T47D (cell line): ENCODE data around the gene NKX2-4.

Experiments used
- DNase-seq, 2 experiments: peaks; one replicate each; pipeline versions ENCODE4 v3.0.0 to v3.0.0-alpha.2; 2011 to 2012; ENCODE audit warnings: low read depth in 1 of 2, low spot score in 1 of 2
- JUND ChIP-seq: IDR thresholded peaks from 2 replicates; pipeline ENCODE4 v1.6.1; 2012; ENCODE audit warnings: low read depth
- in situ Hi-C: cut with HindIII; loops from 2 replicates; pipeline ENCODE4 v1.10.0; 2016; ENCODE audit warnings: low sequenced_read_pairs, low pct_unique_long_range_greater_than_20kb

The NKX2-4 gene

DNA sequence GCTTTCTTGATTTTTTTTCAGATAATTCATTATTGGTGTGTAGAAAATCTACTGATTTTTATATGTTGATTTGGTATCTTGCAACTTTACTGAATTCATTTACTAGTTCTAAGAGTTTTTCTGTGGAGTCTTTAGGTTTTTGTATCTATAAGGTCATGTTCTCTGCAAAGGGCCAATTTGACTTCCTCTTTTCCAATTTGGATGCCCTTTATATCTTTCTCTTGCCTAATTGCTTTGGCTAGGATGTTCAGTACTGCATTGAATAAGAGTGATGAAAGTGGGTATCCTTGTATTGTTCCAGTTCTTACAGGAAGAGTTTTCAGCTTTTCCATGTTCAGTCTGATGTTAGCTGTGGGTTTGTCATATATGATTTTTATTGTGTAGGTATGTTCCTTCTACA is 14.4 kb upstream of the NKX2-4 start:
- in situ Hi-C loops = no loop called here
- no peak for DNase-seq
- TF ChIP-seq JUND = no peak

GRCh38 chr20:21399005-21399475 is 1.7 kb upstream of the NKX2-4 start:
- no peak for DNase-seq
- TF ChIP-seq JUND = no peak
- in situ Hi-C loops = no loop called here

- in situ Hi-C loops = no loop called here
- TF ChIP-seq JUND = no peak
- no peak for DNase-seq
These were observed 1.0 kb upstream of the NKX2-4 start for GRCh38 chr20:21398109-21399004.

- in situ Hi-C loops = no loop called here
- TF ChIP-seq JUND = no peak
- DNase-seq = no peak
These were observed 556 bp downstream of the NKX2-4 start for GRCh38 chr20:21396599-21397340.

- no peak for TF ChIP-seq JUND
- in situ Hi-C loops = no loop called here
- no peak for DNase-seq
These were observed 1.4 kb downstream of the NKX2-4 start for GRCh38 chr20:21395666-21396598.

DNA sequence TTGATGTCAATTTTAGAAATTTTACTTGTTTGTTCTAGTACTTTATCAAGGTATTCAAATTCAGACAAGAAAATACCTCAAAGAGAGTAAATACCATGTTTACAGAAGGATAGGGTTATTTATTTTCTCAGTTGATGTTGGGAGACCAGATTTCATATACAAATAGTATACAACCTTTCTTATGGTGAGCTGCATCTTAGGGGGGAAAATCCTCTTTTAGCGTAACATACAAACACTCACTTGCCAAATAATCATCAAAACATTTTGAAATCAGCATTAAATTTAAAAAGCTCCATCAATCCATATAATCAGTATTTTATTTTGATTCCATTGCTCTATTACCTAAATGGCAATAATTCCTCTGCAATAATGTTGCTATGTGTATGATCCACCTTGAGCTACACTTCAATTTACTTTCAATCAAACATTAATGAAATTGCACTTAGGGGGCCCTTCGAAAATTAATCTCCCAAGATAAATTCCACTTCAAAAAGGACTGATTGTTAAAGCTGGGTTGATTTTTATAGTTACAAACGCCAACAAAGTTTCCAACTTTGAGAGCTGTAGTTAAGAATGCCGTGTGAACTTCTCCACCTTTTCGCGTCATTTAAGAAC is 2.2 kb downstream of the NKX2-4 start:
- in situ Hi-C loops = no loop called here
- no peak for DNase-seq
- no peak for TF ChIP-seq JUND

DNA sequence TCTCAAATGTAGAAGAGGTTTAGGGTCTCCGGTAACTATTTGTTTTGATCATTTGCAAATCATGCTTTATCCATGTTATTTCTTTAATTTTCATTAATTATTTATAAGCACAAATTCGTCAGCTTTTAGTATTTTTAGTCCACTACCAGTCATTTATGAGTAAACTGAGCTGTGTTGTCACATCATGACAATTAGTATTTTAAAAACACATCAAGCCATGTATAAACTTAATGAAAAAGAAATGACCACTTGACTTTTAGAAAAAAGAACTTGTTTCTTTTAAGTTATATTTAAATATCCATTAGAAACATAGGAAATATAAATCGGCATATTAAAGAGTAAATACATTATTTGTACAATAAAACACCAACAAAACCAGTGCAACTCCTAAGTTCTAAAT is 2.8 kb downstream of the NKX2-4 start:
- TF ChIP-seq JUND = no peak
- DNase-seq = no peak
- in situ Hi-C loops = no loop called here

- no peak for TF ChIP-seq JUND
- no peak for DNase-seq
- in situ Hi-C loops = no loop called here
These were observed 3.4 kb downstream of the NKX2-4 start for GRCh38 chr20:21393816-21394519.

DNA sequence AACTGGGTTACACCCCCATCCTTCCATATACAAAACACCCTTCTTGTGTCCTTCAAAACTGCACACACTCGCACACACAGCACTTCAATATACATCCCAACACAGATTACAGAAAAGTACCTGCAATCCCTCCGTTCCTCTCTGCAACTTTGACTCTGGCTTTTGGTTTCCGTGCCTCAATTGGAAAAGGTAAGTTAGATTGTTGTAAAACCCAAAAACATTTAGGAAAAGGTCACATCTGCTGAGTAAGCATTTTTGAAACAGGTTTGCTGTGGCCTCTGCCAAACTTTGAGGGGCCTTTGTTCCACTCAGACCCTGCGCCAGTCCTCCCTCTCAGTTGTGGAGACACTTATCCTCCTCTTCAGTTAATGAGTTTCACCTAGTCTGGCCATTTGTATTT is 4.2 kb downstream of the NKX2-4 start:
- in situ Hi-C loops = no loop called here
- no peak for TF ChIP-seq JUND
- DNase-seq = no peak

GRCh38 chr20:21391972-21392352 is 5.4 kb downstream of the NKX2-4 start:
- in situ Hi-C loops = no loop called here
- TF ChIP-seq JUND = no peak

GRCh38 chr20:21391185-21391971 is 5.9 kb downstream of the NKX2-4 start:
- TF ChIP-seq JUND = no peak
- DNase-seq = no peak

More at GRCh38 chr20:21391972-21392352, 5.4 kb downstream of the NKX2-4 start:
- DNase-seq = no peak

More at GRCh38 chr20:21391185-21391971, 5.9 kb downstream of the NKX2-4 start:
- in situ Hi-C loops = no loop called here
